Measurements from ENCODE around the gene NOX3.

GRCh38 chr6:155472886-155473285, 17.2 kb upstream of the NOX3 start:
- no peak for TF ChIP-seq EZH2 (IDR thresholded peaks at IDR 0.05; ENCODE audit: borderline replicate concordance, insufficient read depth, low read length, poor library complexity, severe bottlenecking)
- TF ChIP-seq CTCF (IDR thresholded peaks at IDR 0.05; ENCODE audit: poor library complexity, severe bottlenecking), result no peak

Data from neural cell (in vitro differentiated cells).